ENCODE measurements around the gene ZNF215.

- no peak for TF ChIP-seq EP300 (IDR thresholded peaks at IDR 0.05)
- TF ChIP-seq POLR2A (IDR thresholded peaks at IDR 0.05): no peak
- TF ChIP-seq, protein P1, sequence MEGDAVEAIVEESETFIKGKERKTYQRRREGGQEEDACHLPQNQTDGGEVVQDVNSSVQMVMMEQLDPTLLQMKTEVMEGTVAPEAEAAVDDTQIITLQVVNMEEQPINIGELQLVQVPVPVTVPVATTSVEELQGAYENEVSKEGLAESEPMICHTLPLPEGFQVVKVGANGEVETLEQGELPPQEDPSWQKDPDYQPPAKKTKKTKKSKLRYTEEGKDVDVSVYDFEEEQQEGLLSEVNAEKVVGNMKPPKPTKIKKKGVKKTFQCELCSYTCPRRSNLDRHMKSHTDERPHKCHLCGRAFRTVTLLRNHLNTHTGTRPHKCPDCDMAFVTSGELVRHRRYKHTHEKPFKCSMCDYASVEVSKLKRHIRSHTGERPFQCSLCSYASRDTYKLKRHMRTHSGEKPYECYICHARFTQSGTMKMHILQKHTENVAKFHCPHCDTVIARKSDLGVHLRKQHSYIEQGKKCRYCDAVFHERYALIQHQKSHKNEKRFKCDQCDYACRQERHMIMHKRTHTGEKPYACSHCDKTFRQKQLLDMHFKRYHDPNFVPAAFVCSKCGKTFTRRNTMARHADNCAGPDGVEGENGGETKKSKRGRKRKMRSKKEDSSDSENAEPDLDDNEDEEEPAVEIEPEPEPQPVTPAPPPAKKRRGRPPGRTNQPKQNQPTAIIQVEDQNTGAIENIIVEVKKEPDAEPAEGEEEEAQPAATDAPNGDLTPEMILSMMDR (IDR thresholded peaks at IDR 0.05): no peak
Measured at GRCh38 chr11:6888830-6889229, 37.4 kb upstream of the ZNF215 start.

Measured in ovary (tissue), 3 donors.